PFSK-1 (cell line): Measurements from ENCODE around the gene IL4I1.

ENCODE experiments used
- POLR2AphosphoS5 ChIP-seq: IDR thresholded peaks from 2 replicates; pipeline ENCODE4 v1.6.1; 2012; ENCODE audit warnings: low read depth, mild to moderate bottlenecking, control low read depth, low read length, moderate library complexity
- SIN3A ChIP-seq: IDR thresholded peaks from 2 replicates; pipeline ENCODE4 v1.6.1; 2012; ENCODE audit warnings: mild to moderate bottlenecking, low read length, moderate library complexity, borderline replicate concordance; ENCODE audit not compliant: insufficient read depth

GRCh38 chr19:49936549-49936948, 39.9 kb upstream of the IL4I1 start:
- no peak for TF ChIP-seq POLR2AphosphoS5
- TF ChIP-seq SIN3A = no peak
